Brain microvascular endothelial cell (primary cell): ENCODE results near the gene ZDHHC24.

Experiments
- DNase-seq: peaks from one replicate; pipeline ENCODE4 v3.0.0-alpha.2; 2020
- H3K27ac ChIP-seq: fragments of 250-450 bp; sonication (Bioruptor Pico); 2 replicates; pipeline ENCODE4 v1.5.1; 2020; ENCODE audit warnings: mild to moderate bottlenecking, moderate library complexity
- H3K27me3 ChIP-seq: fragments of 250-450 bp; sonication (Bioruptor Pico); replicated peaks from 2 replicates; pipeline ENCODE4 v1.5.1; 2020; ENCODE audit warnings: mild to moderate bottlenecking
- H3K36me3 ChIP-seq: fragments of 250-450 bp; sonication (Bioruptor Pico); replicated peaks from 2 replicates; pipeline ENCODE4 v1.5.1; 2020; ENCODE audit warnings: mild to moderate bottlenecking
- H3K4me3 ChIP-seq: 2 replicates; pipeline ENCODE4 v1.5.1; 2011; ENCODE audit warnings: low read depth, mild to moderate bottlenecking, control low read depth, low read length, moderate library complexity
- in situ Hi-C: cut with HindIII; loops from 2 replicates; pipeline ENCODE4 v1.10.0; 2017; ENCODE audit warnings: low sequenced_read_pairs, low pct_ligation_motif_present
- TF ChIP-seq, protein P1 (sequence below): IDR thresholded peaks from 2 replicates; pipeline ENCODE4 v1.5.1; 2011; ENCODE audit warnings: low read depth, mild to moderate bottlenecking, moderate library complexity, low read length, control low read depth, inconsistent platforms; ENCODE audit errors: missing control alignments

The ZDHHC24 gene

DNA sequence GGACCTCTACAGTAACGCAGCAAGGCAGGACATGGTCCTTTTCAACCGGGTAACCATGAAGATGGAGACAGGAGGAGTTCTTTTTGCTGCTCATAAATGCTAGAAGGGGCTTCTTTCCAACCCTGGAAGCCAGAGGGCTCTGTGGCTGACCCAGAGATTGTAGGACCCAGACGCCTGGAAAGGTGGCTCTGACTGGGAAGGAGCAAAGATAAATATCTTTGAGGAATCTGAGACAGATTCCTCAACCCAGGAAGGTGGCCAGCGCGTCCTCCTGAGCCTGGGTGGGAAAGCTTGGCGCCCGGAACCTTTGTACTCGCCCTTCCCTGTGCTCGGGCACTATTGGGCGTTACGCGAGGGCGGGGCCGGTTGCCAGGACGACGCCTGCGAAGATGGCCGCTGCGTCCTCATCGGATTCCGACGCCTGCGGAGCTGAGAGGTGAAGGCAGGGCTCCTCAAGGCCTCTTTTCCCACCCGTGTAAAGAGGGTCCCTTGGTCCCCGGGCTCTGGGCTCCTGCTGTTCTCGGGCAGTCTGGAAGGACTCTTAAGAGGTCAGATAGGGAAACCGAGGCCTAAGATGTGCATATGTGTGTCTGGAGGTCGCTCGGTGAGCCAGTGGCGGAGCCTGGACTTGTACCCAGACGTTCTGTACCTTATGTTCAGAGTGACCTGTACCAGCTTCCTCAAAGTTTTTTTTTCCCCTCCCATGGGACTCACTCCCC lies 35.4 kb downstream of the ZDHHC24 start, which contains the start of gene BBS1:
BBS1 (plus strand) TSS at position 365 of the 719 bp plus-strand sequence; CDS start at position 390, 25 bp downstream.
- peak; percentile 72 for DNase-seq
- Histone ChIP-seq H3K27me3 (no peaks in the 10 kb centered on the region), H3K36me3 (peaks cover 13% of the 10 kb centered on the region), H3K27ac (no peak within 1 kb of the TSS), H3K4me3 (peak within 1 kb of the TSS; percentile 97)
- in situ Hi-C loops, result no loop called here
- TF ChIP-seq, protein P1, sequence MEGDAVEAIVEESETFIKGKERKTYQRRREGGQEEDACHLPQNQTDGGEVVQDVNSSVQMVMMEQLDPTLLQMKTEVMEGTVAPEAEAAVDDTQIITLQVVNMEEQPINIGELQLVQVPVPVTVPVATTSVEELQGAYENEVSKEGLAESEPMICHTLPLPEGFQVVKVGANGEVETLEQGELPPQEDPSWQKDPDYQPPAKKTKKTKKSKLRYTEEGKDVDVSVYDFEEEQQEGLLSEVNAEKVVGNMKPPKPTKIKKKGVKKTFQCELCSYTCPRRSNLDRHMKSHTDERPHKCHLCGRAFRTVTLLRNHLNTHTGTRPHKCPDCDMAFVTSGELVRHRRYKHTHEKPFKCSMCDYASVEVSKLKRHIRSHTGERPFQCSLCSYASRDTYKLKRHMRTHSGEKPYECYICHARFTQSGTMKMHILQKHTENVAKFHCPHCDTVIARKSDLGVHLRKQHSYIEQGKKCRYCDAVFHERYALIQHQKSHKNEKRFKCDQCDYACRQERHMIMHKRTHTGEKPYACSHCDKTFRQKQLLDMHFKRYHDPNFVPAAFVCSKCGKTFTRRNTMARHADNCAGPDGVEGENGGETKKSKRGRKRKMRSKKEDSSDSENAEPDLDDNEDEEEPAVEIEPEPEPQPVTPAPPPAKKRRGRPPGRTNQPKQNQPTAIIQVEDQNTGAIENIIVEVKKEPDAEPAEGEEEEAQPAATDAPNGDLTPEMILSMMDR, result peak; percentile 10

DNA sequence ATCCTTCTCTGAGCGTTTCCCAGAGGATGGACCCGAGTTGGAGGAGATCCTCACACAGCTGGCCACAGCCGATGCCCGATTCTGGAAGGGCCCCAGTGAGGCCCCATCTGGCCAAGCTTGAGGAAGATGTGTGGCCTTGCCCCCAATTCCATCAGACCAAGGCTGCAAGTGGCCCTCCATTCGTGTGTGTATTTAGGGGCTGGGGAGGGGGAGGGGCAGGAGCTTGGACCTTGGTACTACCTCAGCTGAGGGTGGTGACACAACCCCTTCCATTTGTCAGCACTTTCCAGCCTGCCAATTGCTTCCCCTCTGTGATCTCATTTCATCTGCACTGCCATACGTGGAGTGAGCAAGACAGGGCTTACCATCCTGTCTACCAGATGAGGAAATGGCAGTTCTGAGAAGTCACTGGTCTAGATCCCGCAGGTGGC lies 36.7 kb downstream of the ZDHHC24 start:
- no peak for DNase-seq
- TF ChIP-seq, protein P1, result no peak
- in situ Hi-C loops, result no loop called here
- Histone ChIP-seq H3K27me3 (no peaks in the 10 kb centered on the region), H3K36me3 (peaks cover 12% of the 10 kb centered on the region), H3K4me3 (no peak overlapping the region), H3K27ac (no peak overlapping the region)

DNA sequence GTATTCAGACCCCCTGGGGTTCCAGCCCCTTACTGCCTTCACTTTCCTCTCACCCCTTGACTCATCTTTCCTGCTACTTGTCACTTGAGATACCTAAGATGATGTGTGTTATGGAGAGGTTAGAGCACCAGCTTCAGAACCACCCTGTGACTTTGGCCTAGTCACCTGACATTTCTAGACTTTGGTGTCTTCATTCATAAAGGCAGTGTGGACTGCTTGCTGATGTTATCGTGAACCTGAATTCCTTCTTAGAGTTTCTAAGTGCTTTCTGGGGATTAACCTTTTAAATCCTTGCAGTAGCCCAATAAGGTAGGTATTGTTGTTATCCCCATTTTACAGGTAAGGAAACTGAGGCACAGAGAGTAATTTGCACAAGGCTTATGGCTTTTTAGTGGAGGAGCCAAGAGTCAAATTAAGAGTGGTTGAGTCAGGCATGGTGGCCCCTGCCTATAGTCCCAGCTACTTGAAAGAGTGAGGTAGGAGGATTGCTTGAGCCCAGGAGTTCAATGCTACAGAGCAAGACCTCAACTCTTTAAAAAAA lies 40.5 kb downstream of the ZDHHC24 start:
- no peak for DNase-seq
- TF ChIP-seq, protein P1, result no peak
- in situ Hi-C loops, result no loop called here
- no peaks in the 10 kb centered on the region for H3K27me3 ChIP-seq
- peaks cover 8% of the 10 kb centered on the region for H3K36me3 ChIP-seq
- H3K27ac ChIP-seq, result no peak overlapping the region
- no peak overlapping the region for H3K4me3 ChIP-seq

DNA sequence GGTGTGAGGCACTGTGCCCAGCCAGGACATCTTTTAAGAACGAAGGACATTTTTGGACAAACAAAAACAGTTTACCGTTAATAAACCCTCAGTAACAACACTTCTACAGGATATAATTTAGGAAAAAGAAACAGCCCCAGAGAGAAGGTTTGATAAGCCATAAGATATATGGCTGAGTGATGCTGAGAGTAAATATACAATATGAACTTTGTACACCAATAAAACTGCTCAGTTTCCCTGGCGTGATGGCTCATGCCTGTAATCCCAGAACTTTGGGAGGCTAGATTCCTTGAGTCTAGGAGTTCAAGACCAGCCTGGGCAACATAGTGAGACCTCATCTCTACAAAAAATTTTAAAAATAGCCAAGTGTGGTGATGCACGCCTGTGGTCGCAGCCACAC lies 47.3 kb downstream of the ZDHHC24 start:
- TF ChIP-seq, protein P1, result no peak
- in situ Hi-C loops, result no loop called here
- H3K36me3 ChIP-seq, result peaks cover 18% of the 10 kb centered on the region

DNA sequence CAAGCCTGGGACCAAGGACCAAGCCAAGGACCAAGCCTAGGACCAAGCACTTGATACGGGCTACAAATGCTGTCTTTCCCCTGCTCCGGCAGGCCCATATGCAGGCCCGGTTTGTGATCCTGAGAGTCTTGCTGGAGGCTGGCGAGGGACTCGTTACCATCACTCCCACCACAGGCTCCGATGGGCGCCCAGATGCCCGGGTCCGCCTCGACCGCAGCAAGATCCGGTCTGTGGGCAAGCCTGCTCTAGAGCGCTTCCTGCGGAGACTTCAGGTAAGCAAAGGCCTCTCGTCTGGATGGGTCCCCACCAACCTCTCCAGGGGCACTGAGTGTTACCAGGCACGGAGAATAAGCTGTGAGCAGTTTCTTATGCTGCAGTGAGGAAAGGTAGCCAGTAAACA lies 48.6 kb downstream of the ZDHHC24 start:
- Histone ChIP-seq H3K4me3 (no peak overlapping the region), H3K27me3 (no peaks in the 10 kb centered on the region), H3K27ac (no peak overlapping the region), H3K36me3 (peaks cover 30% of the 10 kb centered on the region)
- DNase-seq, result no peak
- TF ChIP-seq, protein P1, result no peak
- in situ Hi-C loops, result no loop called here

More for the DNA sequence above, 47.3 kb downstream of the ZDHHC24 start:
- Histone ChIP-seq H3K27me3 (no peaks in the 10 kb centered on the region), H3K4me3 (no peak overlapping the region), H3K27ac (no peak overlapping the region)
- no peak for DNase-seq
